Liver (tissue), 3 donors: ENCODE results near the gene PEMT.

Experiments used
- CTCF ChIP-seq: fragments of 150-350 bp; IDR thresholded peaks from 2 replicates; pipeline ENCODE4 v1.5.1; 2017; ENCODE audit warnings: improper control_type of control experiment, low read depth, low read length; ENCODE audit not compliant: missing input control
- FOXA1 ChIP-seq: IDR thresholded peaks from 2 replicates; pipeline ENCODE4 v1.6.1; 2016; ENCODE audit warnings: antibody characterized with exemption
- JUND ChIP-seq, 2 donors: IDR thresholded peaks; 2 replicates each; pipeline ENCODE4 v1.6.1; 2016; ENCODE audit warnings: antibody characterized with exemption in 2 of 2
- RAD21 ChIP-seq, 2 donors: IDR thresholded peaks; 2 replicates each; pipeline ENCODE4 v1.6.1; 2016; ENCODE audit warnings: antibody characterized with exemption in 2 of 2, mild to moderate bottlenecking in 2 of 2
- REST ChIP-seq: IDR thresholded peaks from 2 replicates; pipeline ENCODE4 v1.6.1; 2016; ENCODE audit warnings: antibody characterized with exemption, mild to moderate bottlenecking
- SP1 ChIP-seq: IDR thresholded peaks from 2 replicates; pipeline ENCODE4 v1.6.1; 2018; ENCODE audit warnings: antibody characterized with exemption, mild to moderate bottlenecking
- TAF1 ChIP-seq: conservative IDR thresholded peaks from 2 replicates; pipeline ENCODE4 v1.6.1; 2016; ENCODE audit warnings: antibody characterized with exemption, mild to moderate bottlenecking
- ZBTB33 ChIP-seq: IDR thresholded peaks from 2 replicates; pipeline ENCODE4 v1.6.1; 2016; ENCODE audit warnings: antibody characterized with exemption
- donor health status: healthy.
- donor health status: healthy.

- TF ChIP-seq CTCF = no peak
- TF ChIP-seq RAD21 (IDR thresholded peaks at IDR 0.05) = no peak
- TF ChIP-seq TAF1 = no peak
- no peak for TF ChIP-seq SP1
- no peak for TF ChIP-seq REST
- no peak for TF ChIP-seq JUND (IDR thresholded peaks at IDR 0.05)
- TF ChIP-seq ZBTB33 = no peak
- TF ChIP-seq FOXA1 = no peak
Measured at GRCh38 chr17:17558431-17558830, 33.1 kb downstream of the PEMT start.
